HuH-7.5 (cell line): ENCODE results near the gene RAB11A.
A peak's percentile ranks its signal among the peaks of the same experiment; 100 is the strongest.

Source experiments
- DNase-seq: peaks from one replicate; pipeline ENCODE4 v3.0.0; 2011; ENCODE audit warnings: low spot score

The RAB11A gene

DNA sequence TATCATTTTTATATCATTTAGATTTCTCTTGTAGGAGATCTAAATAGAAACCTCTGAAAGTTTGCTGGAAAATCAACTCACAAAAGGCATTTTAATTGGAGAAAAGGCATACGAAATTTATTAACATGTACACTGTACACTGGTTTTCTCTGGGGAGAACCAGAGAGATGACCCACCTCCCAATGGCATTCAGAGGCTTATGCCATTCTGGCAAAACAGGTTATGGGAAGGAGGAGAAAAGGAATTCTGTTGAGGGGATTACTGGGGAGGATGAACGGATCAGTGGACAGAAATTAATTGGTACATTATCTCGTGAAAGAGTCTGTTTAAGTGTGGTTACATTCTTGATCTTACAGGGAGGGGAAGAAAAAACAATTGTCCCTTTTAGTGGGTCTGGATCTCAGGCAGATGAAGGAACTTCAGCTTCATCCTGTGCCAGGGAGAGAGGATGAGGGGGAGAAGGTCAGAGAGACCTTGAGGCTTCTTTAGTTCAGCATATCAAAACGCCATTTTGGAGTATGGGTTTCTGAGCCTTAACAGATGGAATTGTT lies 16.5 kb downstream of the RAB11A start:
- DNase-seq = no peak

DNA sequence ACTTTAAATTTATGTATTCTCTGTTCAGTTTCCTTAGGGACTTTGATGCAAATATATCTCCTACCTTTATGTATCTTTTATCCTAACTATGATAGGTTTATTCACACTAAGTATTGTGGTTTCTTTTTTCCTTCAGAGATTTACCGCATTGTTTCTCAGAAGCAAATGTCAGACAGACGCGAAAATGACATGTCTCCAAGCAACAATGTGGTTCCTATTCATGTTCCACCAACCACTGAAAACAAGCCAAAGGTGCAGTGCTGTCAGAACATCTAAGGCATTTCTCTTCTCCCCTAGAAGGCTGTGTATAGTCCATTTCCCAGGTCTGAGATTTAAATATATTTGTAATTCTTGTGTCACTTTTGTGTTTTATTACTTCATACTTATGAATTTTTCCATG lies 18.3 kb downstream of the RAB11A start:
- DNase-seq = no peak

- no peak for DNase-seq
Measured at GRCh38 chr15:65888981-65889380, 19.7 kb downstream of the RAB11A start.

DNA sequence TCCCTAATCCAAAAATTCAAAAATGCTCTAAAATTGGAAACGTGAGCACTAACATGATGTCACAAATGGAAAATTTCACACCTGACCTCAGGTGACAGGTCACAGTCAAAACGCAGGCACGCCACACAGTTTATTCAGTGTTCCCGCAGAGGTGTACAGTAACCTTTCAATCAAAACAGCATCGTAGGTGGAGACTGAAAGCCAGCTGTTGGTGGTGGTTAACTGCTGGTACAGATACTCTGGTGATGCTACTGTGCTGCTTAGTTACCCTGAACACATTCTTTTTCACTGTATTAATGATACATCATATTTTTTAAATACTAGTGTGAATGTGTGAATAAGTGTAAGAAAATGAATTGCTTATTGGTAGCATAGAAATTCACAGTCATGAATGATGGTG lies 23.8 kb downstream of the RAB11A start:
- no peak for DNase-seq

- DNase-seq = no peak
Measured at GRCh38 chr15:65896236-65896635, 26.9 kb downstream of the RAB11A start.

- DNase-seq = no peak
Measured at GRCh38 chr15:65900488-65900887, 31.2 kb downstream of the RAB11A start.

GRCh38 chr15:65901336-65901735 lies 32.0 kb downstream of the RAB11A start:
- DNase-seq = no peak

DNA sequence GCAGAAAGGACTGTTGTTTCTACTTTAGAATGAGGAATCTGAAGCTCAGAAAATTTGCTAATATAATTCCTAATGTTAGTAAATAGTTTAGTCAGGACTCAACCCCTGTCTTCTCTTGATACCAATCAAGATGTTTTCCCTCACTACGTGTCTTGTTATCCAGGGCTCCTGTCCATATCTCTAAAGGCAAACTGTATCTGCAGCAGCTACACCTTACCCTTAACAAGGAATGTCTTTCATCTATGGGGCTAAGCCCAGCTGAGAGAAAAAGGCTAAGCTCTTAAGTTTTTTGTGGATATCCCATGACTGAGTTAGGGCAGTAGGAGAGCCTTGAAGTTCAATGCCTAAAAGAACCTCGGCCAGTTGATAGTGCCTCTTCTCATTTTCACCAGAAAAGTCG lies 32.5 kb downstream of the RAB11A start:
- DNase-seq = no peak

DNA sequence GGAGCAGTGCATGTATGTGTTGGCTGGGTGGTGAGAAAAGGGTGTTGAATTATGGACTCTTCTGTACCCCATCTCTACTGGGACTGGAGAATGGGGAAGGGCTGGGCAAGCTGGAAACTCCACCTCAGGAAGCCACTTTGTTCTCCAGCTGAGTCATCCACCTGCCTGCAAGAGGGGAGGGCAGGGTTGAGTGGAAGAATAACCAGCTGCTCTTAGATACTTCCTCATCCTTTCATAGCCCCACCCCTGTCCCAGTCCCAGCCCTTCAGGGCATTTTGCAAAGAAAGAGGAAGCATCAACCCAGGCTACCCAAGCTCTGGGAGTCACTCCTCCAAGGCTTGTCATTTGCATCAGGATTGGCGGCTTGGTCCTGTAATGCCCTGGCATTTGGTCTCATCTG lies 33.1 kb downstream of the RAB11A start:
- no peak for DNase-seq

DNA sequence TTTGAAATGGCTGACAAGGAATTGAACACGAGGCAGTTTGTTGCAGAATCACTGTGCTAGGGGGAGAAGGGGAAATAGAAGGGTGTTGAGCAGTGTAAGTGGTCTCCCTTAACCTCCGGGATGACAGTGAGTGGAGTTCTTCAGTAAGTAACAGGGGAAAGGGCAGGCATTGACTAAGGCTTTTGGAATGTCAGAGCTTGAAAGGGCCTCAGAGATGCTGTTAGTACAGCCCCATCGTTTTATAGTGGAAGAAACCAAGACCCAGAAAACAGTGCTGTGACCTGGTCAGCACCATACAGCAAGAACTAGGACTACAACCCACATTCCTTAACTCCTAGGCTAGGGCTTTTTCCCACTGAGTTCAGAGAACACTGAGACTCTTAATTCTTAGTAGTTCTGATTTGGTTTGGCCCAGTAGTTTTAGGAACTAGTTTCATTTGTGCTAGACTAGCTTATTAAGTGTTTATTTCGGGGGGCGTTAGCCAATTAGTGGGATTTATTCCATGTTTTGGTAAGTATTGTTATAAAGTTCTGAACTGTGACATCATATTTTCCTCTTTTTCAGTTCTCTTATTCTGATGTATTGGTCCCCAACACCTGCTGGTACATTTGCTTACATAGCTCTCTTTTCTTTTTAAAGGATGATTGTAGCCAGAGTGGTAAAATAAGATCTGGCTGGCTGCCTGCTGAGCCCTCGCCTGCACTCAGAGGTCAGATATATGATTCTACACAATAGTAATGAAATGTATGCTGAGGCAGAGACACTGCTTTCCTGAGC lies 34.2 kb downstream of the RAB11A start:
- no peak for DNase-seq

DNA sequence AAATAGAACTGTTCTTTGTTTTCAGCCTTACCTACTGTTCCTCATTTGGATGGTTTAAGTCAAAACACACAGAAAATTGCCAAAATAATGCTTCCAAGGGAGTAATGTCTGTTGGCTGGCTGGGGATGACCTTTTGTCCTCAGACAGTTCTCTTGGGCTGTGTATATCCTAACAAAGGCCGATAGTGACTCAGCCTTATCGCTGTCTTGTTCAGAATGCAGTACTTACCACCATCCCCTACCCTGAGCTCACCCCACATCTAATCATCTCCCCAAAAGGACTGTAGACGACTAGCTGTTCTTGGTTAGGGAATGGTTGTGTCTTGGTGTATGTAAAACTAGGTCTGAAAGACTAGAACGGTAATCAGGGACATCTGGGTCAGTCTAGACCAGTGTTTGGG lies 35.0 kb downstream of the RAB11A start:
- DNase-seq = no peak

- DNase-seq = peak; percentile 5
Measured at GRCh38 chr15:65906396-65906795, 37.1 kb downstream of the RAB11A start.

DNA sequence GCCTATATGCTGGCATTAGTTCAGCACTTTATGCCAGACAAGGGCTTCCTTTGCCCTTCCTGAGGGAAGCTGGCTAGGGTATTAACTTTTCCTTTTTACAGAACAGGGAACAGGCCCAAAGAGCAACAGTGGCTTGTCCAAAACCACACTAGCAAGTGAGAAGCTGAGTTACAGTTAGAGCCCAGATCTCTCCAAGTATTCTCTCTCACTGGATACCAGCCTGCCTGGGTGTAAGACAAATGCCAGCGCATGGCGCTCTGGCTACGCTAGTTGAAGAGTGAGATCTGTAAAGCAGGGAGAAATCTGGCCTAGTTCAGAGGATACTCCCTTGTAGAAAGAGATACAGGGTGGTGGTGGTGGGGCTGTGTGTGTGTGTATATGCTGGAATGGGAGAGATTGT lies 38.4 kb downstream of the RAB11A start:
- no peak for DNase-seq

- no peak for DNase-seq
Measured at GRCh38 chr15:65908876-65909275, 39.6 kb downstream of the RAB11A start.

- DNase-seq = no peak
Measured at GRCh38 chr15:65909831-65910230, 40.5 kb downstream of the RAB11A start.

DNA sequence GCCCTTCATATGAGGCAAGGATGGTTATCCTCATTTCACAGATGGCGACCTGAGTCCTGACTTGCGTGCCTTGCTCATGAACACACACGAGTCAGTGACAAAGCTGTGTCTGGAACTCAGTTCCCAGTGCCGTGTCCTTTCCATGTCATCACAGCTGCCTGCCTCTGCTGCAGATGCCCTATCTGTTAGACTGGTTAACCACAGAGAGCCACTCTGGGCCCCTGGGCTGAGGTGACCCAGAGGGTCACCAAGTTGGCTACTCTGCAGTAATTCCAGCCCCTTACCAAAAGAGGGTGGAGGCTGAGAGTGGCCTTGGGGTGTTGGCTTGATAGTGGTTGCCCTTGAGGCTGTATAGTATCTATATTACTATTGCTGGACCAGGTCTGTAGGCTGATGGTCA lies 41.0 kb downstream of the RAB11A start:
- DNase-seq = no peak

DNA sequence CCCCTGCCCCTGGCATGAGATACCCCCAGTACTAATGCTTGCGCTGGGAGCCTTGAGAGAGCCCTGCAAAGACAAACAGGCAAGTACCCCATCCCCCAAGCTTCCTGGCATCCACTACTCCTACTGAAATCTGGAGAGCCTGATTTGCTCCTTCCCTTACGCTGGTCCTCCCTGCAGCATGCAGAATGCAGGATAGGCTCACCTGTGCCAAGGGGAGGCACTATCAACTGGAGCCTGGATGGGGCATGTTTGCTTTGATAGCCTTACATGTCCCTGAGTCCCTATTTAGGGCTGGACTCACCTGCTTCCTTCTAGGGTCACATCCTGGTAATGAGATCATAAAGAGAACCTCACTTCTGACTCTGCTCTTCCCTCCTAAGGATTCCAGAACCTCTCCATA lies 42.9 kb downstream of the RAB11A start:
- DNase-seq = no peak

- no peak for DNase-seq
Measured at GRCh38 chr15:65913631-65914199, 44.4 kb downstream of the RAB11A start.

DNA sequence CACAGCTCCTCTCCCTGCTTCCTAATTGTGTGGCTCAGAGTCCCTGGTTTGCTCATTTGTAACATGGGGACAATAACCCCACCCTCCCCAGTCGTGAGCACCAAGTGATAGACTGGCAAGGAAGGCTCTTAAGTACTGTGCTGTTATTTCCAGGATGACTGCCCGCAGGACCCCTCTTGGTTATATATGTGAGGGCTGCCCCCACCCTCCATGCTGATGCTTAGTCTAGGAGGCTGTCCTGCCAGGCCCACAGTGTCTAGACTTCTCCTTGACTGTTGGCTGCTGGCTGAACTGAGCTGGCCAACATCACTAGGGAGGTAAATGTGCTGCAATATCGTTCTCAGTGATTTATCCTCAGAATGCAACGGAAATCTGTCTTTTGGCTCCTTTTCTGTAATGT lies 45.1 kb downstream of the RAB11A start:
- DNase-seq = no peak

DNA sequence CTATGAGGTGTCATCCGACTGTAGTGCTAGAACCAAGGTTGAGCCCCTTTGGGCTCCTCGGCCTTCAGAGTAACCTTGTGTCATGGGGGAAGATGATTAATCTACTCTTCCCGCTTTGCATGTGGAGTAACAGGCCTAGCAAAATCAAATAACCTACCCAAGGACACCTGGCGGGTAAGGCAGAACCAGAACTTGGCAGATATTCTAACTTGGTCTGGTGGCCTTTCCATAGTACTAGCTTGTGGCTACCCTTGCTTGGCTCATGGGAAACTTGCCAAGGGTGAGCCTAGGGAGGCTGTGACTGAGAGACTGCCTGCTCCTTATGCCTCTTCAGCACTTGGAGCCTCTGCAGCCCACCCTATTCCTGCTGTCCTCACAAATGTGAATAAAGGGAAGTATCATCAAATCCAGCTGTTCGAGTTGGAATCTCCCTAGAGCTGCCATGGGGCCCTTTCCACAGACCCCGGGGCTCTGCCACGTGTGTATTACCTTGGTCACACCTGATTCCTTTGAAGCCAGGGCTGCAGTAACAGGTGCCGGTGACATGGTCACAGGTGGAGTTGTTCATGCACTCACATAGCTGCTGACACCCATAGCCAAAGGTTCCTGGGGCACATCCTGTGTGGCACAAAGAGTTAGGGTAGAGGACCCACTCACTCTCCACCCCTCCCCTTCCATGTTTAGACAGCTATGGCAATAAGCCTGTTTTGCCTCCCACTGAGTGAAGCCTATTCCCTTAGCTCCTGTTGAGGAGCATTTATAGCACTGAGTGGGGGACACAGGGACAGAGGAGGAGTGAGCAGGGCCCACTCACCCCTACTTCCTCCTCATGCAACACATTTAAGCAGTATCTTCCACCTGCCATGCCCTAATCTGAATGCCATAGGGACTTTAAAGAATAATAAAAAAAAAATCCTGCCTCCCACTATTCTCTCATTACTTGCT lies 46.0 kb downstream of the RAB11A start:
- DNase-seq = no peak

- no peak for DNase-seq
Measured at GRCh38 chr15:65916041-65916663, 46.9 kb downstream of the RAB11A start.
